A673 (cell line): ENCODE results near the gene POFUT1.

Experiments used
- CTCF ChIP-seq: fragments of 300-800, 200-600 bp; sonication (generic); conservative IDR thresholded peaks from 2 replicates; pipeline ENCODE4 v1.5.1; 2017; ENCODE audit warnings: low read depth, mild to moderate bottlenecking, antibody characterized with exemption, low read length, moderate library complexity, mixed read lengths
- EZH2 ChIP-seq: fragments of 200-600 bp; sonication (generic); IDR thresholded peaks from 2 replicates; pipeline ENCODE4 v1.6.1; 2017; ENCODE audit warnings: borderline replicate concordance, low read depth, mild to moderate bottlenecking, mixed read lengths, antibody characterized with exemption, low read length; ENCODE audit not compliant: poor library complexity, severe bottlenecking

DNA sequence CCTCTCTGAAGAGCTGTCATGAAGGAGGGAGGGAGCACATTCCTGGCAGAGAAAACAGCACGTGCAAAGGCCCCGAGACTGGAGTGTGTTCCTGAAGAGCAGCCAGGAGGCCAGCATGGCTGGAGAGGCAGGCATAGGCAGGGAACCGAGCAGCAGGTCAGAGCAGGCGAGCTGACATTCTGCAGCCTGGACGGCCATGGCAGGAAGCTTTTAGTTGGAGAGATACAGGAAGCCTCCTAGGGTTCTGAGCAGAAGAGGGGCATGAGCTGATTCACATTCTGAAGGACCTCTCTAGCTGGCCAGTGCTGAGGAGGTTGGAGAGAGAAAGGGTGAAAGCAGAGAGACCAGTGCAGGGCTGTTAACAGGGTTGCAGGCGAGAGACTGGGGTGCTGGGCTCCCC lies 29.7 kb downstream of the POFUT1 start:
- TF ChIP-seq CTCF (no peak), EZH2 (no peak)
